ENCODE results near the gene SVIL.
"Not testable (repeated sequence)": the region's sequence is repeated elsewhere in the genome, so short reads cannot be mapped to it uniquely, and the experiment has no call there.

The SVIL gene

DNA sequence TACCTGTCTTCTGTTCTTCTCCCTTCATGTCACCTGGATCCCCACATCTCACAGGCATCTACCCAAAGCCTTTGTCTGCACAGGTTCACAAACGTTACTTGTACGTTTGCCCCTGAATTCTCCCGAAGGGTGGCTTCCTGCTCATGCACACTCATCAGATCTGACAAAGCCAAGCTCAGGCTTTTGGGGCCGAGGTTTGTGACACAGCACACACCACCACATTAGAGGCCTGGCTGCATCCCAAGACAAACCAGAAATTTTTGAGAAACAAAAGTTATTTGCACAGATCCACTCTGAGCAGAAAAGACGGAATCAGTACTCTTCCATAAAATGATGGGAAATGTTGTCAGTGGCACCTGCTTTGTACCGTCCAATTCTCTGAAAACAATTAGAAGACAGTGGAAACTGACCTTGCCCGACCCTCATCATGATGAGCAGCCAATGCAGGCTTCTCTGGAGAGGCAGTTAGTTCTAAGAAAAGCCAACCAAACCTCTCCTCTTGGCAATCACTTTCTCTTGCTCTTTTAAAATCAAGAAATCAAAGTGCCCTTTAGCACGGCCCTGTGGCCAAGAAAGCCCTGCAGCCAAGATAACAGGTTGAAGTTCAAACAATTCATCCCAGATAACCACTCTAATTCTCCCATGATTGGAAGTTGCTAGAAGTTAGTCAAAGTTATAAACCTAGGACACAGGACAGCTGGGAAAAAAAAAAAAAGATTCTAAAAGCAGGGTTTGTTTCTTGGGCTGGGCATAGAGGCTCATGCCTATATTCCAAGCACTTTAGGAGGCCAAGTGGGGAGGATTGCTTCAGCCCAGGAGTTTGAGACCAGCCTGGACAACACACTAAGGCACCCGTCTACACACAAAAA lies 13.6 kb upstream of the SVIL start:
- DNase-seq, result peak; percentile 46

DNA sequence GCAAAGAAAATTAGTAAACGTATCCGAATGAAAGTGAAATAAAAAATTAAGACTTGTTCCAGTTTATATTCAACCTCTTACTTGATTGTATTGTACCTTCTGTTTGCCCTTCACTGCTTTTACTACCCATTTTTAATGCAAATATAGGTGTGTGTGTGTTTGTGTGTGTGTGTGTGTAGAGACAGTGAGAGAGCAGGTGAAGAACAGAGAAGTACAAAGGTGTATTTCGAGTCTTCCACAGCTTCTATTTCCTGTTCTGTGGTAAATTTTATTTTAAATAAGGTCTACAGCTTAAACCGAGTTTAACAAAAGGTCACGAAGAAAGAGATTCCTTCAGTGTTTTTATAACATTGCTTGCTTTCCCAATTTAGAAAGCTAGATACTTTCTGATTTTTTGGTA lies 12.7 kb upstream of the SVIL start:
- DNase-seq, result no peak

DNA sequence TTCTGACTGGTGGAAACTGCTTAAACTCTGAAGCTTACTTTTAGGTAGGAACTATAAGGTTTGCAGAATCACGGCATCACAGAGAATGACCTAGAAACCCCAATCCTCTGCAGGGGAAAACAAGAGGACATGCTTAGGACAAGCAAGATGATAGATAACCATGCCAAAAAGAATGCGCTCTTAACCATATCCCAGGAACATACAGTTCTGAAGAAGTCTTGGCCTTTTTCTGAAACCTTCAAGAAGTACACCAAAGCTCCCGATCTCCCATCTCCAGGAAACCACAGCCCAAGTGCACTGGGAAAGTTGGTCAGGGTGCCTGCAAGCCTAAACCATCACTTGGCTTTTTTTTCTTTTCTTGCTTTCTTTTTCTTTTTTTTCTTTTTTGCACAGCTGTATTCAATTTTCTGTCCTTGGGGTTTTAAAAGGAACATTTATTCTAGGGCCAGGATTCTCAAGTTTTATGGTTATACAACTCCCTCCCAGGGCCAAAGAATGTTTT lies 12.2 kb upstream of the SVIL start:
- no peak for DNase-seq

DNA sequence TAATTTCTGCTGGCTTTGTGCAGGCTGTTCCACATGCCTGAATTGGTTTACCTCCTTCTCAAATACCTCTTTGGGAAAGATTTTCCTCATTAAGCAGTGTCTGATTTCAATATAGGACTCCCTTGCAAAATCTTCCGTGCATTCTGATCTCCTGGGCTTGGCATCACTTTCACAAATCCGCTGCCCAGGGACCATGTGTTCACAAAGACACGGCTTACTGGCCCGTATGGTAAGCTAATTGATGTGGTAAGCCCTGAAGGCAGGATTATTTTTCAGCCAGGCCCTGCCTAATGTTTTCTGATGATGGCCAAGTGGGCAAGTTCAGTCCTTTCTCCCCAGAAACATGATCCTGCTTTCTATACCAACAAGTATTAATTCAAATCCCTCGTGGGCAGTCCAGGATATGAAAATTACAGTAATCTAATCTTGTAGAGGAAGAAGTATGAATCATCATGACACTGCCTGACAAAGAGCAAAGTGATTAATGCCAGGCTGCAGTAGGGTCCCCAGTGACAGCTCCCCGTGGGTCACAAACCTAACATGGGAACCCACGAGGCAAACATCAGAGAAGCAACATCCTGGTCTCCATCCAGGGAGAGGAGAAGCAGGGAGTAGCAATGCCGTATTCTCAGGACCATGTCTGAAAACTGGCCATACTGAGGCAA lies 11.6 kb upstream of the SVIL start:
- DNase-seq, result no peak

DNA sequence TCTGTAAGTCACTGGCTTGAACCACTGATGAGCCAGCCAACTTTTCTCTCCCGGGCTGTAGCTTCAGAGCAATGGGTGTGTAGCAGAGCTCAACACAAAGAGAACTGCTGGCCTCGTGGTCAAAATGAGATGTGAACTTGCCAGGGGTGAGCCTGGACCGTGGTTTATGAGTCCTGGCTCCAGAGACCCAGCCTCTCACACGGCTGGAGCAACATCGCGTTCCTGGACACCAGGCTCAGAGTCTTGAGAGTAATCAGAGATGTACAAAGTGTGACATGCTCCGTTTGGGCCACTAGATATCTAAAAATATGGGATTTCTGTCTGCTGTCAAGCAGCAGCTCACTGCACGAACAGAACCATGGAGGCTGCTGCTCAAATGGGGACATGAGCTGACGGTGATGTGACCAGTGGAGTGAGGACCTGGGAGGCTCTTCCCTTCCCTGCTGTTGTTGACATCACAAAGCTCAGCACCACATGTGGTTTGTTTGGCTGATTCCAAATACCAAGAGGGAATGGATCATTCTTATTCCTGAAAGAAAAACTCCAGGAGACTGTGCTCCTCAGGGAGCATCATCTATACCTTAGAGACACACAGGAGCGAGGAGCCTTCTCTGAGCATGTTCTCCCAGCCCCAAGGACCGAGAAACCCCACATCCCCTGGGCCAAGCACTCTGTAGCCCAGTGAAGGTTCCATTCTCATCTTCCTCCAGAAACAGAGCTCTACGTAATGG lies 9.2 kb upstream of the SVIL start:
- DNase-seq, result no peak

DNA sequence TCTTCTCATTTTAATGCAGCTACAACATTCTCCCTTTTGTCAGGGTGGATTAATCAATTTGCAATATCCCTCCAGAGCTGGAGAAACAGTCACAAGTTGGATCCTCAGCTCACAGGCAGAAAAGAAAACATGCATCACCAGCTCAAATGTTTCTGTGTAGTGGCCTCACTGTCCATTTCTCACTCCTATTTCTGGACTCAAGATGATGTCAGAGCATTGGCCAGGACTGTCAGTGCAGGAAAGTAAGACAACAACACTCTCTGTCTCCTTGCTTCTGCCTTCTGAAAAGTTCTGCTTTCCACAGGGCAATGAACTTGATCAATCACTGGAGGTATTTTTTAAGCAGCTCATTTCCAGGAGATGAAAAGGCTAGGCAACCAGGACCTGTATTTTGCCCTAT lies 8.2 kb upstream of the SVIL start:
- DNase-seq, result no peak

DNA sequence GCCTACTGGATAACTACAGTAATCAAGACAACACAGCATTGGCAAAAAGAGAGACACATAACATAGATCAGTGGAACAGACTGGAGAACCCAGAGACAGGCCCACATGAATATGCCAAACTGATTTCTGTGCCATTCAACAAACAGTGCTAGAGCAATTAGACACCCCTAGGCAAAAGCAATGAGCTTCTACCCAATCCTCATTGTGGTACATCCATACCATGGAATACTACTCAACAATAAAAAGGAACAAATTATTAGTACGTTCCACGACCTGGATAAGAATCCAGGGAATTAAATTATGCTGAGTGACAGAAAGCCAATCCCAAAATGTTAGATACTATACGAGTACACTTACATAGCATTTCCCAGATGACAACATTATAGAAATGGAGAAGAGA lies 2.8 kb upstream of the SVIL start:
- no peak for DNase-seq

DNA sequence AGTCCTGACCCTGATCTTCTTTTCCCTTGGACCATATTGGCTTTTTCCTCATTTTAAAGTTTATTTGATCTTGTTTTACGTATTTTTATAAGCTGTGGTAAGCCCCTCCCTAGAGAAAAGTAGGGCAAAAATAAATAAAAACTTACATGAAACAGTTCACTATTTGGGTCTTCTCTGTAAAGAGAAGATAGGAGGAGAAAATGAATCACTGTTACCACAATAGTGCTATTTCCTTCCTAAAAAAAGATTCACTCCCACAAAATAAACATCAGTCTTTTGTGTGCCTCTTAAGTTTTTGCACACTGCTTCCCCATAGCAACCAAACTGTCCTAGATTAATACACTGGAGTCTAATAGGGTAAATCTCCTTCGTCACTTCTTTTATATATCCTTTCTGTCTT lies 1.4 kb upstream of the SVIL start:
- no peak for DNase-seq

DNA sequence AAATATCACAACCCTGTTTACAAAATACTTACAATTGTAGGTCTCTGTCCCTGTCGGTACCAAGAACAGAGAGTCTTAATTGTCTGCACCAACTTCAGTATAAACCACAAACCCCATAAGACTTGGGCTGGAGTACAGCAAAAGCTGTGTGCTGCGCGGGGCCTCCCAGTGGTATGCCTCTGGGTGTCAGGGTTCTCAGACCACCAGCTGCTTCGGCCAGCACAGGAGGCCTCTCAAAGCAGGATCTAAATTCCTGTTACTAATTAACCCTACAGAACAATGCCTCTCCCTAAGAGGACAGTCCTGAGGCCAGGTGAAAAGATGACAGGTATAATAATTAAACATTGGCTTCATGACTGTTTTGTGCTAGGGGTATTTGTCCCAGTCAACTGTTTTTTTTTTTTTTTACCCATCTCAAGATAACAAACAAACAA lies 957 bp upstream of the SVIL start:
- no peak for DNase-seq

DNA sequence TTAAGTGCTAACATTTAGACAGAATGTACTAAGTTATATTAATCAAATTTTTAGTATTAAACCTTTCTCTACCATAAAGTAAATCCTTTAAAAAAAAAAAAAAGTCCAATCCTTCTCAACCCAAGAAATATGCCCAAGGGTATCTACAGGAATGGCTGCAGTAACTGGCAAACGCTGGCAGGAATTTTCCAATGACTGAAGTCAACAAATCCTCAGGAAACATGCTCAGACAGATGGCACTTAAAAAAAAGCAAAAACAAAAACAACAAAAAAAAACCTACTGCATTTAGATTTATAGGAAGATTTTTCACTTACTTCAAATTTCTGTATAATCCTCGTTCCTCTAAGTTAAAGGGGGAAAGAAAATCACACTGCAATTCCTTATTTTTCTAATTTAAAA lies 666 bp downstream of the SVIL start:
- no peak for DNase-seq

DNA sequence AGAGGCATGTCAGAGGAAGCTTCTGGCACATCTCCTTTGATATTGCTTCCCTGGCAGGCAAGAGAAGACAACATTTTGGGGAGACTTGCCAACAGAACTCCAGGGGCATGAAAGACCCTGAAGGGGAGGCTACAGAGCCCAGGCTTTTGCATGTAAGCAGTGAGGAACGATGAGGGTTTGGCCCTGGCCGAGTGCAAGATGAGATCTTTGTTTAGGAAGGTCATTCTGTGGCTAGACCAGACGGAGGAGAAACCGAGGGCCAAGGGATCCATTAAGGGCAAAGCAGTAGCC lies 3.8 kb downstream of the SVIL start:
- no peak for DNase-seq

DNA sequence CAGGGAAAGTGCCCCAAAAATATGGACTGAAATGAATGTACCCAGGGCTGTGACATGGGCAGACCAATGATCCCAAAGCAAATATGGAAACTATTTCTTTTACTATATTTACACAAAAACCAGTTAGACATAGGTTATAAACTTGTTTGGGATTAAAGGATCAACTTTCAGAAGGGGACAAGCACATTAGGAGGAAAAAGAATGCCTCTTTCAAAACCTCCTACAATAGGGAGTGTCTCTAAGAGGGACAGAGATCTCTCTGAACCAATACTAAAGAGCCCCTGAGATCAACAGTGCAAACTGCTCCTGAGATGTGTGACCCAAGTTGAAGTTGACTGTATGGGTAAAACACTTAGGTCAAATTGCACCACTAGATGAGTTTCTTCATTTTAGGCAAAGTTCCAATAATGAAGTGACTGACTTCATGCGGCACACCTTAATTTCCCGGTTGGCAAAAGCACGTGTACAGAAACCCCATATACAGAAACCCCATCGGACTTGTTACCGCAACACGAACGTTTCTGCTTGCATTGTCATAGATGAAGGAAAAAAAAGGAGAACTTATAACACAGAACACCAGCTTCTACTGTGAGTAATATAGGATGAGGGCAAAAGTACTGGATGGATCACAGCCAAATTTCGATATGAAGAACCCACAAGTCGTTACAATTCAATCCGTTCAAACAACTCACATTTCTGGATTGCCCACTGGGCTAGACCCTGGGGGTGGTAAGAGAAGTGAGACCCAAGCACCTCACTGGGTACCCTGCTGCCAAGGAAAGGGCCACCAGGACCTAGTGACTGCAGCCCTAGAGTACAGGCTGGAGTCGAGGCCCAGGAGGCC lies 4.3 kb downstream of the SVIL start:
- DNase-seq, result peak; percentile 70

DNA sequence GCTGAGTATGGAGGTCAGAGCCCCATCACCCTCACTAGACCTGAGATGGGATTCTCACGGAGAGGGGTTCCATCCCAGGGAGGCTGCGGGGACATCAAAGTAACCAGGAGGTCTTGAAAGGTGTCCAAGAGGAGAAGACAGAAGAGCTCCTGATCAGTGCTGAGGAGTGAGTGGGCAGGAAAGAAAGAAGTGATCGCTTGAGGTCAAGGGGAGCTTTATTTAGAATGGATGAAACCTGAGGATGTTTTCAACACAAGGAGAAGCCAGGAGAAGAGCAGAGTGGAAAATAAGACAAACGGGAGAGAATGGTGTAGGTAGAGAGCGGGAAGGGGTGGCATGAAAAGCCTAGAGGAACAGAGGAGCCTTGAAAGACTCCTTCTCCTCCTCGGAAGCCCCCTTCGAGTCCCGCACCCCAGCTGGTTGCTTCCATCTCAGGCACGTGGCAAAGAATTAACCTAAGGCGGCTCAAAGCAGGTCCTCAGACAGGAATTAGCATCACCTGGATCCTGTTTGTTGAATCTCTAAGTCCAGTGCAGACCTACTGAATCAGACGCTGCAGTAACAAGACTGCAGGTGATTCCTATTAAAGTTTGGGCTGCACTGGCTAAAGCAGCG lies 5.8 kb downstream of the SVIL start:
- no peak for DNase-seq

DNA sequence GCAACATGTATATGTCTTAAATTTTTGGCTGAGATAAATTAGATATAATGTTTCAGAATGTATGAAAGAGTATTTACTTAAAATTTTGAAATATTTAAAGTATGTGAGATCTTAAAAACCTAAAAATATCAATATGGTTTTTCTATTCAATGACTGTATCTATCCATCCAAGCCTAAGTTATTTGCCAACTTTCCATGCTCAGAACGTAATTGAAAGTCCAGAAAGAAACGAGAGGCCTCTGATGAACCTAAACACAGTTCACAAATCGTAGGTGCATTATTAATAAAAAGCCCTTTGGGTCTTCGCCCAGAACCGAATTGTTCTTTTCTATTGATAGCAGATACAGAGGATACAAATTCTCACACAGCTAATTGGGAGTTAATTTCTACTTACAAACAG lies 6.5 kb downstream of the SVIL start:
- DNase-seq, result no peak

DNA sequence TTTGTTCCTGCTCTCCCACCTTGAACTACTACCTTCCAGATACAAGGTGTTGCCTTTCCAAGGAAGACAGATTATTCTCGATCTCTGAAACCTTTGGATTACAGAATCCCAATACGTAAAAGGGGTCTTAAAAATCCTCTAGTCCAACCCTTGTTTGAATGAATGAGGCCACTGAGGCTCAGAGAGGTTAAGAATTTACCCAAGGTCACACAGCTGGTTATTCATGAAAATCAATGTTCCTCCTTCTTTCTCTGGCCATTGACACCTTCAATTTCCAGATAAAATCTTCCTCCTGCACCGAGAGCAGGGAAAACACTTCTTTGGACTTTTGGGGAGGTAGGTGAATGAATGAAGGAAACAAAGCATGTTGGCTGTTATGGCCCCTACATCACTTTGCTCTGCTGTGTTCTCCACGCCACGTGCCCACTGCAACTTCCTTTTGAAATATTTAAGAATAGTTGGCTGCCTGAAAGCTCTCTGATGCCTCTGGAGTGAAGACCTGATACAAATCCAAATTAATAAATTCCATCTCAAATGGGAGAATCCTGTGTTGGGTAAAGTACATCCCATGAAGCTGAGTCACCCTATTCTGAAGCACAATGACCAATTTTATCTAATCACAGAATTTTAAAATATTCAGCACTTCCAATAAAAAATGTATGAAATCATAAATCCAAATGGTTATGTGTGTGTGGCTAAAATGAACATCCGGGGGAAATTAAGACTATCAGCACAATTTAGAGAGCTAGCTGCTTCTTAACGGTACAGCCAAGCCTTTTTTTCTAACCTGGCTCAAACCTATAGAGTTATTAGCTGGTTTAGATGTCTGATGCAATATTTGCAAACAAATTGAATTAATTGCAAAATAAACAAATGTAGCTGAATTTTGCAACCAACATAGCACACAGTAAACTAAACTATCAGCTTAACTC lies 7.3 kb downstream of the SVIL start:
- no peak for DNase-seq

DNA sequence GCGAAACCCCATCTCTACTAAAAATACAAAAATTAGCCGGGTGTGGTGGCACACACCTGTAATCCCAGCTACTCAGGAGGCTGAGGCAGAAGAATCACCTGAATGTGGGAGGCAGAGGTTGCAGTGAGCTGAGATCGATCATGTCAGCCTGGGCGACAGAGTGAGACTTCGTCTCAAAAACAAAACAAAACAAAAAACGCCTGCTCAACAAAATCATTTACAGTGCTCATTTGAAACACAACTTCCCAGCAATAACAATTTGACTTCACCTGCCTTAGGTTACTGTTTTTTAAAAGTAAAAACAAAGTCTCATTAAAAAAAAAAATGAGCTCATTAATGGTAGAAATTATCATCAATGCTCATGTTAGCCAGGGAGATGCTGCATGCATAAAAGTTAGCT lies 10.4 kb downstream of the SVIL start:
- not testable (repeated sequence) for DNase-seq

DNA sequence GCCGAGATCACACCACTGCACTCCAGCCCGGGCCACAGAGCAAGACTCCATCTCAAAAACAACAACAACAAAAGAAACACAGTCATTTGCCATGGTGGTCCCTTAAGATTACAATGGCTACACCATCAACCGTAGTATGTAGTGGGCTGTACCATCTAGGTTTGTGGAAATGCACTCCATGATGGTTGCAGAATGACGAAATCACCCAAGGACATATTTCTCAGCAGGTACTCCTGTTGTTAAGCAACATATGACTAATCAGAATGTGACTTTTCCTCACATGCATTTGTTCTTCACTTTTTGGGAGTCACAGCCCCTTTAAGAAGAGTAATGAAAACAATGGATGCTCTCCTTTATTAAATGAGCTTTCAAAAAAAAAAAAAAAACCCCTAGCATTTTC lies 11.0 kb downstream of the SVIL start:
- DNase-seq, result no peak

DNA sequence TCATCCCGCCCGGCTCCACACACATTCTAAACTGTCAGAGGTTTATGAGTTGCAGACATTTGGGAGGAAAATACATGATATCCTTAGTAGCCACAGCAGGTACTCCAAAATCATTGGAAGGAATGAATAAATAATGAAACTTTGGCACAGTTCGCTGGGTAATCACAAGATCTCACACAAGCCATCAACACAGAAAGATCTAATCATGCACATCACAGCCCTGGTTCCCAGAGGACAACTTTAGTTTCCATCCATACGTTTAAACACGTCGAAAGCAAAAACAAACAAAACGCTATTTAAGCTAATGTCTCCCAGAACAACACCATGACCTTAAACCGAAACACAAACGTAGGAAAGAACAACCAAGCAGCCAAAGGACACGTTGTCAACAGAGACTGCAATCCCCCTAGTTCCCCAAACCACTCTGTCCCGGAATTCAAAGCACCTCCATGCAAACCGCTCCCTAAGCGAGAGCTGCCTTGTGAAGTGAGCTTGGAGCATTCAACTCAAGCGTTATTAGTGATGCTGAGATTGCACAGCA lies 12.3 kb downstream of the SVIL start:
- DNase-seq, result no peak

DNA sequence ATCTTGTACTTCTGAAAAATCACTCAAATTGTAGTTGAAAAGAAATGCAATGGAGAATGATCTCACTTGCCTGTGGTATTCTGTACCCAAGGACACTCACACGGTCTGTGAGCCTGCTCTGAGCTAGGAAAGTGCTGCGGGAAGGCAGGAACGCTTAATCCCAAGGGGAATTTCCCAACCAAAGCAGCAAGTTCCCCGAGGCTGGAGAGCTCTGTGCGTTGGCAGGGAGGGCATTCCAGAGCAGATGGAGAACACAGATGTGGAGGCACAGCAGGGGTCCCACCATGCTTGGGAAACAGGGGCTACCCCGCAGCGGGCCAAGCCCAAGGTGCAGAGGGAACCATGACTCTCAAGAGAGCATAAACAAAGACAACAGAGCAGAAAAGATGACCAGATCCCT lies 13.6 kb downstream of the SVIL start:
- no peak for DNase-seq

DNA sequence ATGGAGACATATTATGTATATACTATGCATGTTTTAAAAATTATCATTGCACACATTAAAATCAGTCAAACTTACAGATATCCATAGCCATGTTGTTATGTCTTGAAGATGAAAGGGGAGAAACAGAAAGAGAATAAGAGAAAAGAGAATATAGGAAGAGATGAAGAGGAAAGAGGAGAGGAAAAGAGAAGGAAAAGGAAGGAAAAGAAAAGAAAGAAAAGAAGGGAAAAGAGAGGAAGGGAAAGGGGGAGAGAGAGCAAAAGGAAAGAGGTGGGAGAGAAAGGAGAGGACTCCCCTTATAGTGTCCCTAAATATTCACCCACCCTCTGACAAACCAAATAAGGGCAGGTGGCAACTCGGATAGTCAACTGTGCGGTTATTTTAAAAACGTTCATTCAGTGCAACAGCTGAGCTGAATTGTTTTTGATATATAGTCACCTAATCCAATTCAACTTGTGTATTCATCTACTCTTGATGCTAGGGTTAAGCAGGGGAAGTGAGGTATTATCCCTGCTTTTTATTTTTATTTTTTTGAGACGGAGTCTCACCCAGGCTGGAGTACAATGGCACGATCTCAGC lies 14.6 kb downstream of the SVIL start:
- DNase-seq, result no peak

DNA sequence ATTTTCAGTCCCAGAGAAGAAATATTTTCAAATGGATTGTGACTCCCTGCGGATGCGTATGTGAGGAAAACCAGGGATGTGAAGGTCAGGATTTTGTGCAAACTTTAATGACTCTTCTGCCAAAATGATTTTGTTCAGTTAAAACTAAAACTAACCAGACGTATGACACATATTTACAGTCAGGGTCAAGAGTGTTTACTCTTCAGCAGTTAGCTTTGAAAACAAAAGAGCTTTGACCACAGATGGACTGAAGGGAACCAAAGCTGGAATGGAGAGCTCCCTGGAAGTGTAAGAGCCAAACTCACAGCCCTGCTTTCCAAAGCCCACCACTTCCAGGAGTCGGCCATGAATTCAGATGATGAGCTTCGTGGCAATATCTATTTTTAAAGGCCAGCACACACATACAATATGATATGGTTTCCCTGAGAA lies 15.5 kb downstream of the SVIL start:
- no peak for DNase-seq

Data from RPMI8226 (cell line).